ENCODE measurements around the gene MEIS2.

Gene MEIS2

GRCh38 chr15:37040072-37040742 lies 60.1 kb downstream of the MEIS2 start:
- no peak for TF ChIP-seq CTCF (IDR thresholded peaks at IDR 0.05; ENCODE audit: low read depth, low read length)

GRCh38 chr15:37038716-37039106 lies 61.6 kb downstream of the MEIS2 start:
- DNase-seq (ENCODE audit: extremely low read depth, low read depth), result no peak
- TF ChIP-seq CTCF (IDR thresholded peaks at IDR 0.05; ENCODE audit: low read depth, low read length), result no peak

More at GRCh38 chr15:37040072-37040742, 60.1 kb downstream of the MEIS2 start:
- DNase-seq (ENCODE audit: extremely low read depth, low read depth), result no peak

- TF ChIP-seq CTCF (IDR thresholded peaks at IDR 0.05; ENCODE audit: low read depth, low read length), result no peak
- no peak for DNase-seq (ENCODE audit: extremely low read depth, low read depth)
These were observed 62.3 kb downstream of the MEIS2 start for GRCh38 chr15:37037850-37038715.

GRCh38 chr15:37037071-37037655 lies 63.2 kb downstream of the MEIS2 start:
- no peak for TF ChIP-seq CTCF (IDR thresholded peaks at IDR 0.05; ENCODE audit: low read depth, low read length)
- DNase-seq (ENCODE audit: extremely low read depth, low read depth), result no peak

- TF ChIP-seq CTCF (IDR thresholded peaks at IDR 0.05; ENCODE audit: low read depth, low read length), result no peak
- DNase-seq (ENCODE audit: extremely low read depth, low read depth), result no peak
These were observed 65.3 kb downstream of the MEIS2 start for GRCh38 chr15:37034835-37035748.

GRCh38 chr15:37034392-37034791 lies 66.0 kb downstream of the MEIS2 start:
- no peak for DNase-seq (ENCODE audit: extremely low read depth, low read depth)
- no peak for TF ChIP-seq CTCF (IDR thresholded peaks at IDR 0.05; ENCODE audit: low read depth, low read length)
